Neural crest cell (in vitro differentiated cells): ENCODE data around the gene NUDCD3. TPM values are rescaled to one million over a fixed set of nuclear protein-coding genes. Genes with fewer than 3 reads are reported as not detected.

Experiments
- DNase-seq: peaks from one replicate; pipeline ENCODE4 v3.0.0; 2021; ENCODE audit warnings: low read depth, mixed read lengths, low spot score
- H3K27ac Mint-ChIP-seq: one replicate; pipeline ENCODE4 v1.8.0; 2021; ENCODE audit warnings: mild to moderate bottlenecking, mixed read lengths; ENCODE audit not compliant: unreplicated experiment
- H3K27me3 Mint-ChIP-seq: 2 replicates; pipeline ENCODE4 v1.8.0; 2021; ENCODE audit warnings: low read depth, mild to moderate bottlenecking, mixed read lengths
- H3K36me3 Mint-ChIP-seq: 2 replicates; pipeline ENCODE4 v1.8.0; 2021; ENCODE audit warnings: low read depth, mild to moderate bottlenecking, mixed read lengths
- H3K4me1 Mint-ChIP-seq: 2 replicates; pipeline ENCODE4 v1.8.0; 2021; ENCODE audit warnings: mixed read lengths
- H3K4me3 Mint-ChIP-seq: one replicate; pipeline ENCODE4 v1.8.0; 2021; ENCODE audit warnings: mild to moderate bottlenecking, mixed read lengths
- H3K9me3 Mint-ChIP-seq: 2 replicates; pipeline ENCODE4 v1.8.0; 2021; ENCODE audit warnings: mixed read lengths
- CTCF ChIP-seq: fragments of 200-600 bp; sonication (generic); conservative IDR thresholded peaks from 2 replicates; pipeline ENCODE4 v1.5.0; 2021; ENCODE audit warnings: antibody characterized with exemption, mild to moderate bottlenecking
- total RNA-seq: library from RNA; stranded (reverse); gene quantifications from 2 replicates; pipeline ENCODE4 v1.2.1, GENCODE V29; 2021

NUDCD3 gene
- total RNA-seq, 1 donor from 2014 or later: 93.2 TPM

GRCh38 chr7:44469461-44470134 is 20.9 kb downstream of the NUDCD3 start:
- Mint-ChIP-seq H3K27me3 (no peaks in the 10 kb centered on the region), H3K4me1 (peaks cover 16% of the 10 kb centered on the region), H3K9me3 (no peaks in the 10 kb centered on the region), H3K27ac (no peak overlapping the region), H3K36me3 (no peaks in the 10 kb centered on the region), H3K4me3 (no peak overlapping the region)
- no peak for DNase-seq
- TF ChIP-seq CTCF: no peak

GRCh38 chr7:44467217-44467548 is 23.3 kb downstream of the NUDCD3 start:
- Mint-ChIP-seq H3K9me3 (no peaks in the 10 kb centered on the region), H3K4me3 (no peak overlapping the region), H3K27ac (no peak overlapping the region), H3K36me3 (no peaks in the 10 kb centered on the region), H3K27me3 (no peaks in the 10 kb centered on the region), H3K4me1 (peaks cover 17% of the 10 kb centered on the region)
- TF ChIP-seq CTCF: no peak
- no peak for DNase-seq

GRCh38 chr7:44466300-44467216 is 23.9 kb downstream of the NUDCD3 start:
- DNase-seq: no peak
- Mint-ChIP-seq H3K27ac (no peak overlapping the region), H3K27me3 (no peaks in the 10 kb centered on the region), H3K4me1 (peaks cover 24% of the 10 kb centered on the region), H3K4me3 (no peak overlapping the region), H3K9me3 (no peaks in the 10 kb centered on the region), H3K36me3 (no peaks in the 10 kb centered on the region)
- TF ChIP-seq CTCF: no peak

- no peak for DNase-seq
- no peak for TF ChIP-seq CTCF
- Mint-ChIP-seq H3K27me3 (no peaks in the 10 kb centered on the region), H3K4me1 (peaks cover 31% of the 10 kb centered on the region), H3K36me3 (no peaks in the 10 kb centered on the region), H3K4me3 (no peak overlapping the region), H3K9me3 (no peaks in the 10 kb centered on the region), H3K27ac (no peak overlapping the region)
Observed at GRCh38 chr7:44465490-44465889, 25.0 kb downstream of the NUDCD3 start.

- DNase-seq: no peak
- Mint-ChIP-seq H3K27me3 (no peaks in the 10 kb centered on the region), H3K4me1 (peaks cover 20% of the 10 kb centered on the region), H3K36me3 (peaks cover 2% of the 10 kb centered on the region), H3K27ac (no peak overlapping the region), H3K4me3 (no peak overlapping the region), H3K9me3 (no peaks in the 10 kb centered on the region)
- peak; percentile 56 for TF ChIP-seq CTCF
Observed at GRCh38 chr7:44463169-44463808, 27.2 kb downstream of the NUDCD3 start.
